ENCODE results near the gene IFNG-AS1.

DNA sequence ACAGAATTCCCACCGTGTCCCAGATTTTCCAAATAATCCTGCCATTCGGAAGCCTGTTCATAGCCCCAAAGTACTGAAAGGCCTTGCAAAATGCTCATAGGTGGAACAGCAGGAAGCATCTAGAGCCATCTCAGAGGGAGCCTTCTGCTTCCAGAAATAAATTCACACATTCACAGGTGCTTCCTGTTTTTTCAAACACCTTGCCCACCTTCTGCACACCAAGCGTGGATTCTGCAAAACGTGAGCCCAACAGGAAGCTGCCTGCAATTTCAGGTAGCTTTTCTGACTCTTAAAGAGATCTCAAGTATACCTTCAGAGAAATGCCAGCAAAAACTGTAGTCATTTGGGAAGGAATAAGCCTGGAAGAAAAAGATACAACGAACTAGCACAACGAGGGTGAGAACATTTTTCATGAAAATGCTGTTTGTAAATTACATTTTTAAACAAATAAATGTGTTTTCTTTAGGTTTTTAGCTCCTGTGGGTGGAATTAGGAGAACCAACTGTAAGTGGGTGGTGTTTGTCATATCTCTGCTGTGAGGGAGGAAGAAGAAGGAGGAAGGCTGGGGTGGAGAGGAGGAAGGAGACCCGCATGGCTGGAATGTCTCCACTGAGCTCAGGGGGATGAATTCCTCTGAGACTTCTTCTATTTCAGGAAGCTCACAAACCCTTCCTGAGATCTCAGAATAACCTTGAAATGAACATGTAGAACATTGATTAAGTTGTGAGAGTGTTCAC lies at the start of gene IFNG-AS1:
- TF ChIP-seq ESRRA (IDR thresholded peaks at IDR 0.05; ENCODE audit: borderline replicate concordance, low read length) (no peak), POLR2AphosphoS2 (conservative IDR thresholded peaks at IDR 0.05; ENCODE audit: low read length) (no peak), EP300 (IDR thresholded peaks at IDR 0.05) (no peak), FOSL2 (IDR thresholded peaks at IDR 0.05) (no peak), FOSL2 (CRISPR knock-in tag; IDR thresholded peaks at IDR 0.05) (no peak), JUN (IDR thresholded peaks at IDR 0.05) (no peak), POLR2A (IDR thresholded peaks at IDR 0.05; ENCODE audit: low read length) (no peak), NR3C1 (IDR thresholded peaks at IDR 0.05) (no peak)
- TF ChIP-seq, protein P1, sequence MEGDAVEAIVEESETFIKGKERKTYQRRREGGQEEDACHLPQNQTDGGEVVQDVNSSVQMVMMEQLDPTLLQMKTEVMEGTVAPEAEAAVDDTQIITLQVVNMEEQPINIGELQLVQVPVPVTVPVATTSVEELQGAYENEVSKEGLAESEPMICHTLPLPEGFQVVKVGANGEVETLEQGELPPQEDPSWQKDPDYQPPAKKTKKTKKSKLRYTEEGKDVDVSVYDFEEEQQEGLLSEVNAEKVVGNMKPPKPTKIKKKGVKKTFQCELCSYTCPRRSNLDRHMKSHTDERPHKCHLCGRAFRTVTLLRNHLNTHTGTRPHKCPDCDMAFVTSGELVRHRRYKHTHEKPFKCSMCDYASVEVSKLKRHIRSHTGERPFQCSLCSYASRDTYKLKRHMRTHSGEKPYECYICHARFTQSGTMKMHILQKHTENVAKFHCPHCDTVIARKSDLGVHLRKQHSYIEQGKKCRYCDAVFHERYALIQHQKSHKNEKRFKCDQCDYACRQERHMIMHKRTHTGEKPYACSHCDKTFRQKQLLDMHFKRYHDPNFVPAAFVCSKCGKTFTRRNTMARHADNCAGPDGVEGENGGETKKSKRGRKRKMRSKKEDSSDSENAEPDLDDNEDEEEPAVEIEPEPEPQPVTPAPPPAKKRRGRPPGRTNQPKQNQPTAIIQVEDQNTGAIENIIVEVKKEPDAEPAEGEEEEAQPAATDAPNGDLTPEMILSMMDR (IDR thresholded peaks at IDR 0.05), result no peak
